Activated CD4-positive, alpha-beta T cell treated with anti-CD3 and anti-CD28 coated beads, Interleukin-2, amount 10 ng/mL, durations not matched to agents 24 days and 14 days (primary cell): ENCODE results near the gene BEGAIN. TPM values are rescaled to one million over a fixed set of nuclear protein-coding genes. Genes with fewer than 3 reads are reported as not detected.

ENCODE experiments used
- DNase-seq: peaks from one replicate; pipeline ENCODE4 v3.0.0; 2022
- H3K27ac Mint-ChIP-seq: one replicate; pipeline ENCODE4 v1.8.0; 2022; ENCODE audit warnings: mild to moderate bottlenecking, mixed read lengths
- H3K27me3 Mint-ChIP-seq: one replicate; pipeline ENCODE4 v1.8.0; 2022; ENCODE audit warnings: mixed read lengths
- H3K36me3 Mint-ChIP-seq: one replicate; pipeline ENCODE4 v1.8.0; 2022; ENCODE audit warnings: low read depth, mild to moderate bottlenecking, mixed read lengths
- H3K4me1 Mint-ChIP-seq: one replicate; pipeline ENCODE4 v1.8.0; 2021; ENCODE audit warnings: mixed read lengths
- H3K4me3 Mint-ChIP-seq: one replicate; pipeline ENCODE4 v1.8.0; 2022; ENCODE audit warnings: mild to moderate bottlenecking, moderate library complexity, mixed read lengths
- H3K9me3 Mint-ChIP-seq: one replicate; pipeline ENCODE4 v1.8.0; 2021; ENCODE audit warnings: mixed read lengths
- intact Hi-C: fragments of 100-400 bp; cut with micrococcal nuclease; formaldehyde crosslinking; loops from one replicate; pipeline ENCODE4 v1.15.1; 2023
- total RNA-seq: library from RNA; stranded (reverse); gene quantifications from 2 replicates; pipeline ENCODE4 v1.2.3, GENCODE V29; 2022

Gene BEGAIN
- total RNA-seq, 1 donor from 2014 or later = 4.8 TPM

- Mint-ChIP-seq H3K27ac (no peak overlapping the region), H3K9me3 (no peaks in the 10 kb centered on the region), H3K4me3 (peak overlapping the region; percentile 53), H3K27me3 (peaks cover 23% of the 10 kb centered on the region), H3K36me3 (no peaks in the 10 kb centered on the region), H3K4me1 (no peaks in the 10 kb centered on the region)
- DNase-seq = no peak
- intact Hi-C loops = loop anchor here (2.0 kb wide), 1 partner anchor 57 kb away; no protein-coding TSS in a partner anchor
Measured at GRCh38 chr14:100587763-100588411, 670 bp upstream of the BEGAIN start.

GRCh38 chr14:100586403-100587085 lies 673 bp downstream of the BEGAIN start:
- Mint-ChIP-seq H3K4me1 (no peaks in the 10 kb centered on the region), H3K27ac (no peak overlapping the region), H3K27me3 (peaks cover 23% of the 10 kb centered on the region), H3K36me3 (no peaks in the 10 kb centered on the region), H3K4me3 (peak overlapping the region; percentile 72), H3K9me3 (no peaks in the 10 kb centered on the region)
- peak; percentile 71 for DNase-seq
- intact Hi-C loops = loop anchor here (2.0 kb wide), 1 partner anchor 58 kb away; no protein-coding TSS in a partner anchor

GRCh38 chr14:100586153-100586402 lies 1.1 kb downstream of the BEGAIN start:
- intact Hi-C loops = loop anchor here (2.0 kb wide), 1 partner anchor 59 kb away; no protein-coding TSS in a partner anchor
- H3K27me3 Mint-ChIP-seq = peaks cover 23% of the 10 kb centered on the region
- no peak overlapping the region for H3K27ac Mint-ChIP-seq
- peak overlapping the region; percentile 72 for H3K4me3 Mint-ChIP-seq
- H3K36me3 Mint-ChIP-seq = no peaks in the 10 kb centered on the region
- DNase-seq = no peak
- H3K4me1 Mint-ChIP-seq = no peaks in the 10 kb centered on the region
- no peaks in the 10 kb centered on the region for H3K9me3 Mint-ChIP-seq

- Mint-ChIP-seq H3K9me3 (no peaks in the 10 kb centered on the region), H3K4me3 (peak overlapping the region; percentile 72), H3K27me3 (peaks cover 22% of the 10 kb centered on the region), H3K36me3 (no peaks in the 10 kb centered on the region), H3K27ac (no peak overlapping the region), H3K4me1 (no peaks in the 10 kb centered on the region)
- intact Hi-C loops = loop anchor here (2.0 kb wide), 1 partner anchor 59 kb away; no protein-coding TSS in a partner anchor
- no peak for DNase-seq
Measured at GRCh38 chr14:100585448-100586152, 1.6 kb downstream of the BEGAIN start.

GRCh38 chr14:100584056-100585031 lies 2.9 kb downstream of the BEGAIN start:
- no peaks in the 10 kb centered on the region for H3K36me3 Mint-ChIP-seq
- no peaks in the 10 kb centered on the region for H3K4me1 Mint-ChIP-seq
- H3K27ac Mint-ChIP-seq = no peak overlapping the region
- DNase-seq = no peak
- peaks cover 15% of the 10 kb centered on the region for H3K27me3 Mint-ChIP-seq
- H3K9me3 Mint-ChIP-seq = no peaks in the 10 kb centered on the region
- H3K4me3 Mint-ChIP-seq = no peak overlapping the region
- intact Hi-C loops = no loop called here

GRCh38 chr14:100583245-100583644 lies 4.0 kb downstream of the BEGAIN start:
- Mint-ChIP-seq H3K4me3 (no peak overlapping the region), H3K36me3 (no peaks in the 10 kb centered on the region), H3K4me1 (no peaks in the 10 kb centered on the region), H3K27me3 (peaks cover 11% of the 10 kb centered on the region), H3K9me3 (no peaks in the 10 kb centered on the region), H3K27ac (no peak overlapping the region)
- intact Hi-C loops = no loop called here
- DNase-seq = no peak

- Mint-ChIP-seq H3K4me3 (no peak overlapping the region), H3K27ac (no peak overlapping the region), H3K4me1 (no peaks in the 10 kb centered on the region), H3K9me3 (no peaks in the 10 kb centered on the region), H3K36me3 (no peaks in the 10 kb centered on the region), H3K27me3 (peaks cover 5% of the 10 kb centered on the region)
- no peak for DNase-seq
- intact Hi-C loops = no loop called here
Measured at GRCh38 chr14:100582496-100583165, 4.6 kb downstream of the BEGAIN start.

- intact Hi-C loops = no loop called here
- no peak overlapping the region for H3K27ac Mint-ChIP-seq
- peaks cover 4% of the 10 kb centered on the region for H3K27me3 Mint-ChIP-seq
- H3K9me3 Mint-ChIP-seq = no peaks in the 10 kb centered on the region
- H3K4me1 Mint-ChIP-seq = no peaks in the 10 kb centered on the region
- no peak overlapping the region for H3K4me3 Mint-ChIP-seq
- no peaks in the 10 kb centered on the region for H3K36me3 Mint-ChIP-seq
- DNase-seq = no peak
Measured at GRCh38 chr14:100581228-100582145, 5.7 kb downstream of the BEGAIN start.

GRCh38 chr14:100580316-100581227 lies 6.6 kb downstream of the BEGAIN start:
- Mint-ChIP-seq H3K27me3 (peaks cover under 1% of the 10 kb centered on the region), H3K27ac (no peak overlapping the region), H3K36me3 (no peaks in the 10 kb centered on the region), H3K9me3 (no peaks in the 10 kb centered on the region), H3K4me1 (no peaks in the 10 kb centered on the region), H3K4me3 (no peak overlapping the region)
- intact Hi-C loops = no loop called here
- DNase-seq = no peak

GRCh38 chr14:100578552-100578951 lies 8.7 kb downstream of the BEGAIN start:
- no peaks in the 10 kb centered on the region for H3K9me3 Mint-ChIP-seq
- no peak overlapping the region for H3K27ac Mint-ChIP-seq
- no peaks in the 10 kb centered on the region for H3K27me3 Mint-ChIP-seq
- DNase-seq = no peak
- H3K4me1 Mint-ChIP-seq = no peaks in the 10 kb centered on the region
- no peak overlapping the region for H3K4me3 Mint-ChIP-seq
- H3K36me3 Mint-ChIP-seq = no peaks in the 10 kb centered on the region
- intact Hi-C loops = no loop called here

- no peak for DNase-seq
- Mint-ChIP-seq H3K27me3 (no peaks in the 10 kb centered on the region), H3K27ac (no peak overlapping the region), H3K4me3 (no peak overlapping the region), H3K9me3 (no peaks in the 10 kb centered on the region), H3K36me3 (no peaks in the 10 kb centered on the region), H3K4me1 (no peaks in the 10 kb centered on the region)
- intact Hi-C loops = no loop called here
Measured at GRCh38 chr14:100577986-100578431, 9.2 kb downstream of the BEGAIN start.
